Hematopoietic multipotent progenitor cell treated with erythropoietin and hydrocortisone succinate and interleukin-3 and kit ligand, for 6 days (in vitro differentiated cells): ENCODE data around the gene RUNX1.
"Not testable (repeated sequence)": the region's sequence is repeated elsewhere in the genome, so short reads cannot be mapped to it uniquely, and the experiment has no call there.

Experiments used
- DNase-seq: peaks from one replicate; pipeline ENCODE4 v3.0.0-alpha.2; 2015

Gene RUNX1

GRCh38 chr21:34820051-34820450 lies 229.1 kb downstream of the RUNX1 start:
- peak; percentile 39 for DNase-seq

GRCh38 chr21:34819357-34819999 lies 229.6 kb downstream of the RUNX1 start:
- no peak for DNase-seq

- DNase-seq: no peak
Measured at GRCh38 chr21:34818662-34819158, 230.4 kb downstream of the RUNX1 start.

GRCh38 chr21:34817821-34818661 lies 231.1 kb downstream of the RUNX1 start:
- no peak for DNase-seq

- no peak for DNase-seq
Measured at GRCh38 chr21:34815831-34816705, 233.0 kb downstream of the RUNX1 start.

- no peak for DNase-seq
Measured at GRCh38 chr21:34814529-34814951, 234.6 kb downstream of the RUNX1 start.

- no peak for DNase-seq
Measured at GRCh38 chr21:34813266-34813894, 235.7 kb downstream of the RUNX1 start.

GRCh38 chr21:34812504-34813265 lies 236.4 kb downstream of the RUNX1 start:
- no peak for DNase-seq

- DNase-seq: no peak
Measured at GRCh38 chr21:34811368-34811767, 237.7 kb downstream of the RUNX1 start.

- DNase-seq: no peak
Measured at GRCh38 chr21:34810786-34811185, 238.3 kb downstream of the RUNX1 start.

- DNase-seq: no peak
Measured at GRCh38 chr21:34809822-34810221, 239.3 kb downstream of the RUNX1 start.

- DNase-seq: no peak
Measured at GRCh38 chr21:34808569-34809204, 240.4 kb downstream of the RUNX1 start.

GRCh38 chr21:34807881-34808568 lies 241.1 kb downstream of the RUNX1 start:
- no peak for DNase-seq

GRCh38 chr21:34807146-34807880 lies 241.8 kb downstream of the RUNX1 start:
- no peak for DNase-seq

GRCh38 chr21:34806423-34806822 lies 242.7 kb downstream of the RUNX1 start:
- DNase-seq: no peak

- DNase-seq: no peak
Measured at GRCh38 chr21:34805157-34805556, 243.9 kb downstream of the RUNX1 start.

GRCh38 chr21:34804584-34804983 lies 244.5 kb downstream of the RUNX1 start:
- DNase-seq: not testable (repeated sequence)

GRCh38 chr21:34803782-34804370 lies 245.2 kb downstream of the RUNX1 start:
- DNase-seq: no peak

- no peak for DNase-seq
Measured at GRCh38 chr21:34802180-34802899, 246.8 kb downstream of the RUNX1 start.
